CD4-positive, alpha-beta T cell treated with Interleukin-17A for 1 hour (primary cell): ENCODE measurements around the gene ARHGEF39.
"Not testable (repeated sequence)": the region's sequence is repeated elsewhere in the genome, so short reads cannot be mapped to it uniquely, and the experiment has no call there.

Experiments
- DNase-seq: peaks from one replicate; pipeline ENCODE4 v3.0.0-alpha.2; 2020

Gene ARHGEF39

DNA sequence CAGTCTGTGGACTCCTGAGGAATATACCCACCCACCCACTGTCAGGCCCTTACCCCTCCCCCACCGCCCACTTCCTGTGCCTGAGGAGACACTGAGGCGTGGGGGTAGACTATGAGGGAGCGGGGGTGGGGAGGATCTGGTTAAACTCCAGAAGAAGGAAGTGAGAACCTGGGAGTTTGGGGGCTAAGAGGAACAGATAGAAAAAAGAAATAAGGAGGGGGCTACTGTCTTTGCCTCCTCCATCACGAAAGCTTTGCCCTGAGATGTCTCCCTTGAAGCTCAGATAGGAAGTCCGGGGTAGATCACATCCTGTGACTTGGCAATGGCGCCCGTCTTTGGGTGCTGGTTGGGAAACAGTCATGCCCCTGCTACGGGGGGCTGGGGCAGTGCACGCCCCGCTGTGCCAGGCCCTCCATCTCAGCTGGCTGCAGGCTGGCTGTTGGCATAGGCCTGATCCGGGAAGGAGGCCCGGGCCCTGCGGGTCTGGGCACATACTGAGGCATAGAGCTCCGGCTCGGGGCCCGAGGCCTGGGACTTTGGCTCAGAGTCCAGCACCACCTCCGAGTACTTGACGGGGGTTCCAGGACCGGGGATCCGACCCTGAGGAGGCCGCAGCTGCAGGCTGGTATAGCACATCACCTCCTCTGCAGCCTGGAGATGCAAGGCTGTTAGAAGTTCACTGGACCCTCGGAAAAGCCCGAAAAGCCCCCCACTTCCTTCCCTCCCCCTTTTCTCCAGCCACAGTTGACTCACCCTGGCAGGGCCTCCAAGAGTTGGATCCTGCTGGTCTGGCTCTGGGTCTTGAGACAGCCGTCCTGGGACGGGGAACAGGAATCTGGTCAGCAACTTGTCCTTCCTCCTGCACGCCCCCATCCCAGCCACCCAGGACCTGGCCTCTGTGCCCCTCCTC, 15.3 kb downstream of the ARHGEF39 start:
- peak; percentile 53 for DNase-seq

DNA sequence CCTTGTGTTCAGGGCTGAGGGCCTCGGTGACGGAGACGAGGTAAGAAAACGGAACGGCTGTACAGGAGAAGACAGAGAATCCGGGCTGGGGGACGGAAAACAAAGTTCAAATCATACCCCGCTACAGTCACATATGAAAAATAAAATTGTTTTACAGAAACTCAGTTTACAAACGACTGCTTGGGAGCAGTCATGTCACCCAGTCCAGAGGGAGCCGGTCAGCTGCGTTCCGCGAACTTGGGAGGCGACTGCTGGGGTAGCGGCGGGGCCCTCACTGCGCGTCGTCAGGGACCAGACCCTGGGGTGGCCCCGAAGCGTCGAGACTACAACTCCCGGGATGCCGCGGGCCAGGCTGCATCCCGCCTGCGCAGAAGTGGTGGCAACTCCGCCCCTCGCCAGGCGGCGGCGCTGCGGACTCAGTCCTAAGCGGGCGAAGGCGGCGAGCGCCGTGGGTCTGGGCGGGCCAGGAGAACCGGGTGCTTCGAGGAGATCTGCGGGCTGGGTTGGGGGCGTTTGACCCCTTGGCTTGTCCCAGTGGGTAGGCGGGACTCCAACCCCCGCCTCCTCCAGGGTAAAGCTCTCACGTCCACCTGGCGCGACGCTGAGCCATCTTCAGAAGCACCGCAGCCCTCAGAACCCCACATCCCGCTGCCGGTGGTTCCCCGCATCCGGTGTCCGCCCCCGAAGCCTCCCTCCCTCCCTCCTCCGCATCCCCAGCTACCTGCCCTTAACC, 18.3 kb downstream of the ARHGEF39 start:
- DNase-seq, result peak; percentile 91

DNA sequence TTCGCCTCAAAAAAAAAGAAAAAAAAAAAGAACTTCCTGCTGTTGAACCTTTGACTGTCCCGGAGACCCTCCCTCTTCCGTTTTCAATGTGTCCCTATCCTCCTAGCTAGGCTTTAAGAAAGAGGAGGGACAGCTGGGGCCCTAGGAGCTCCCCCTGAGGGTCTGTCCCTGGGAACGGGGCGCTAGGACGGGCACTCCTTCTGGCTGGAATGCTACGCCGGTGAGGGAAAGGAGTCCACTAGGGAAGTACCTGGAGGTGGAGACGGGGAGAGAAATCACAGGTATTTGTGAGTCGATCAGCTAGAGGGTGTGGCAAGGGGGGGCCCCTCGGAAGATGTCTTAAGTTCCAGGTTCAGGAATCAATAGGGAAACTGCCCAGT, 18.9 kb downstream of the ARHGEF39 start:
- no peak for DNase-seq

DNA sequence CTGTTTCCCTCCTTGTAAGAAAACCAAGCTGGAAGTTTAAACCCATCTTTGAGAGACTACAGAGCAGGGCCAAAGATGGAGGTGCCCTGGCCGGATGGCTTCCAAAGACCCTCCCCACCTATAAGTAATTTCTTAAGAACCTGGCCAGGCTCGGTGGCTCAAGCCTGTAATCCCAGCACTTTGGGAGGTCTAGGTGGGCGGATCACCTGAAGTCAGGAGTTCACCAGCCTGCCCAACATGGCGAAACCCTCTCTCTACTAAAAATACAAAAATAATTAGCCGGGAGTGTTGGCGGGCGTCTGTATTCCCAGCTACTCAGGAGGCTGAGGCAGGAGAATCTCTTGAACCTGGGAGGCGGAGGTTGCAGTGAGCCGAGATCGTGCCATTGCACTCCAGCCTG, 19.3 kb downstream of the ARHGEF39 start:
- DNase-seq, result not testable (repeated sequence)

DNA sequence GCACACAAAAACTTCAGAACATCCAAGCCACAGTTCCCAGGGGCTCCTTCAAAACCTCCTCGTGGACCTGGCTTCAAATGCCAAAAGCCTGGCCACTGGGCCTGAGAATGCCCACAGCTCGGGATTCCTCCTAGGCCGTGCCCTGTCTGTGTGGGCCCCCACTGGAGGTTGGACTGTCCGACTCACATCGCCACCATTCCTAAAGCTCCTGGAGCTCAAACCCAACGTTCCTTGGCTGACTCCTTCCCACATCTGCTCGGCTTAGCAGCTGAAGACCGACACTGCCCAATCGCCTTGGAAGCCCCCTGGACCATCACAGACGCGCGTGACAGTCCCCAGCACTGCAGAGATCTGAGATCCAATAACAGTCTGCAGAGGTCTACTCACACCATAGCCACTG, 21.9 kb downstream of the ARHGEF39 start:
- DNase-seq, result no peak

DNA sequence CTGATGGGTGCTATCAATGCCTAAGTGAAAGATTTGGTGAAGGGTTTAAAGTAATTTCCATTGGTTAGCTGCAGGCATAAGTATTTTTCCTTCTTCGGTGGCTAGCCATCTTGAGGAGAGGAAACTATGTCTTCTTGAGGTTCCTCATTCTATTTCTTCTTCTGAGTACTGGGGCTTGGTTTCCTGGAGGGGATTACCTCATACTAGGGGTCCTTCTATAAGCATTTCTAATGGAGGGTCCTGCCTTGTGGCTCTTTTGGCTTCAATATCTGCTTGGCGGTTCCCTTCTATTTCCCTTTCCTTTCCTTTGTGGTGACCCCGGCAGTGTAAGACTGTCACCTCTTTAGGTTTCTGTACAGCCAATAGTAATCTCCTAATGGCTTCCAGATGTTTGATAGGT, 23.5 kb downstream of the ARHGEF39 start:
- not testable (repeated sequence) for DNase-seq

DNA sequence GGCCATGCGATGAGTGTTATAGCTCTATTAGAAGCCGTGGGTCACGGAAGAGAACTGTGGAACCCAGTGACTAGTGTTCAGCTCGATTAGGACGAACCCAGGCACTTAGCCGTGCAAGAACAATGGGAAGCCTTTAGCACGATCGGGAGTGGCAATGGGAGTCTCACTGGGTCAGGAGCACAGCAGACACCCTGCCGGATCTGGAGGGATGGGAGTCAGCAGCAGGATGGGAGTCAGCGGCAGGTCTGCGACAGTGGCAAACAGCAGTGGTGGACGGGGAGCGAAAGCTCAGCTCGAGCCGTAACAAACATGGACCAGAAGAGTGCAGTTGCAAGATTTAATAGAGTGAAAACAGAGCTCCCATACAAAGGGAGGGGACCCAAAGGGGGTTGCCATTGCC, 24.6 kb downstream of the ARHGEF39 start:
- not testable (repeated sequence) for DNase-seq

DNA sequence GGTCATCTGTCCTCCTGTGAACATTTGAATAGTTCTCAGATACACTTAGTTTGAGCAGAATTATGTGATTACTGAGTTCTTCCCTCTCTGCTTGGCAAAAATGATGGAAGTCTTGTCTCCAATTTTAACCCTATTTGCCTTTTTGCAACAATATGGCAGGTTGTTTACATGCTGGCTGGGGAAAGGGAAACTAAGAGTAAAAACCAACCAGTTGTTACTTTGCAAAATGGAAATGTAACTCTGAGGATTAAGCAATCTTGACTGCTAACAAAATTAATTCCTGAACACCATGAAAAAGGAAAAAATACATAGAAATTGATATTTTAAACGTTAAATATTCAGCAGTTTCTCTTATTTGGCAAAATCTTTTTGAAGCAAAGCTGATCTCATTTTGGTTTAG, 25.4 kb downstream of the ARHGEF39 start:
- DNase-seq, result no peak

DNA sequence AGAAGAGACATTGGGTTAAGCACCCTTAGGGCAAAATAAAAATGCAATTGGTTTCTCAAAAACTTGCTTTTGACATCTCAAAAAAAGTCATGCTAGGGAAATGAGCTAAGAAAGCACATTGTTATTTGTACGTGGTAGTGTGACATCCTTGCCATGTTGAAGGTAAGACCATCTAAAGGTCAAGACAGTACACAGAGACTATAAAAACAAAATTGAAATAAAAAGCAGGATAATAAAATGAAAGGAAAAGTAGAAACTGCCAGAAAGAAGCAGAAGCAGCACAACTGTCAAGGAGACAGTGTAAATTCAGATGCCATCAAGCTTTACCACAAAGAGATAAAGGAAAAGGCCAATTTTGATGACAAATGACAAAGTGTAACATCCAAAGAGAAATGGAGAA, 25.8 kb downstream of the ARHGEF39 start:
- DNase-seq, result not testable (repeated sequence)

DNA sequence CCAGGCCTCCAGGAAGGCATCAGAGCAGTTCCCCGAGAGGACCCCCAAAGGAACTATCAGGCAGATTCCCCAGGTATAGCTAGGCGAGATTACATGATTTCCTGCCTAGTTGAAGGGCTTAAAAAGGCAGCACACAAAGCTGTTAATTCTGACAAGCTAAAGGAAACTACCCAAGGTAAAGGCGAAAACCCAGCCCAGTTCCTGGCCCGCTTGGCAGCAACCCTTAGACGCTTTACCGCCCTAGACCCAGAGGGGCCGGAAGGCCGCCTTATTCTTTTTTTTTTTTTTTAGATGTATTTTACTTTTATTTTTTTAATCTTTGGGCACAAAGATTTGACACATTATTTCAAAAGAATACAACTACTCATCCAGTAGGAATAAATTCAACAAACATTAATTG, 26.2 kb downstream of the ARHGEF39 start:
- peak; percentile 66 for DNase-seq

DNA sequence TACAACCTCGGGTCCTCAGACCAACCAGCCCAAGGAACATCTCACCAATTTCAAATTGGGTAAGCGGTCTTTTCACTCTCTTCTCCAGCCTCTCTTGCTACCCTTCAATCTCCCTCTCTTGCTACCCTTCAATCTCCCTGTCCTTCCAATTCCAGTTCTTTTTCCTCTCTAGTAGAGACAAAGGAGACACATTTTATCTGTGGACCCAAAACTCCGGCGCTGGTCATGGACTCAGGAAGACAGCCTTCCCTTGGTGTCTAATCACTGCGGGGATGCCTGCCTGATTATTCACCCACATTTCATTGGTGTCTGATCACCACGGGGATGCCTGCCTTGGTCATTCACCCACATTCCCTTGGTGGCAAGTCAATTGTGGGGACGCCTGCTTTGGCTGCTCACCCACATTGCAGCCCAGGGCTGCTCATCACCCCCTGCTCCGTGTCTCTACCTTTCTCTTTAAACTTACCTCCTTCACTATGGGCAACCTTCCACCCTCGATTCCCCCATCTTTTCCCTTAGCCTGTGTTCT, 27.5 kb downstream of the ARHGEF39 start:
- not testable (repeated sequence) for DNase-seq

DNA sequence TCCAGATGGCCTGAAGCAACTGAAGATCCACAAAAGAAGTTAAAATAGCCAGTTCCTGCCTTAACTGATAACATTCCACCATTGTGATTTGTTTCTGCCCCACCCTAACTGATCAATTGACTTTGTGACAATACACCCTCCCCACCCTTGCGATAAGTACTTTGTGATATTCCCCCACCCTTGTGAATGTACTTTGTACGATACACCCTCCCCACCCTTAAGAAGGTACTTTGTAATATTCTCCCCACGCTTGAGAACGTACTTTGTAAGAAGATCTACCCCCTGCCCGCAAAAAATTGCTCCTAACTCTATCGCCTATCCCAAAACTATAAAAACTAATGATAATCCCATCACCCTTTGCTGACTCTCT, 28.1 kb downstream of the ARHGEF39 start:
- not testable (repeated sequence) for DNase-seq

DNA sequence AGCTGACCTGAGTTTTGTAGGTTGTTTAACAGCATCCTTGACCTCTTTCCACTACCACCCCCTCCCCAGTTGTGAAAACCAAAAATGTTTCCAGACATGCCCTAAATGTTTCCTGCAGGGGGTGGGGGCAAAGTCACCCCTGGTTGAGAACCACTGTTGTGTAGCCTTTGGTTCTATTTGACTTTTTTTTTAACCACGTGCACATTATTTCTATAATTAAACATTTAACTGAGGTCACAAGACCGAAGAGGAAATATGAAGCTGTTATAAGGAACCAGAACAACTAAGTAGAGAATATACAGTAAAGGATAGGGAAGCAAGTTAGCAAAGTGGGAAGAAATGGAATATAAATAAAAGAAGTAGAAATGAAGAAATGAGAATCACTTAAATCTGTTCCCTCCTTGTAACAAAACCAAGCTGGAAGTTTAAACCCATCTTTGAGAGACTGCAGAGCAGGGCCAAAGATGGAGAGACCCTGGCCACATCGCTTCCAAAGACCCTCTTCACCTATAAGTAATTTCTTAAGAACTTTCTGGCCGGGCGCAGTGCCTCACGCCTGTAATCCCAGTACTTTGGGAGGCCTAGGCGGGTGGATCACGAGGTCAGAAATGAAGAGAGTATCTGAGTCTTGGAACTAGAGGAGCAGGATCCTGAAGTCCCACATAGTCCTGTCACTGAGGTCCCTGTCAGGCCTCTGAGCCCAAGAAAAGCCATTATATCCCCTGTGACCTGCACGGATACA, 28.7 kb downstream of the ARHGEF39 start:
- DNase-seq, result no peak

DNA sequence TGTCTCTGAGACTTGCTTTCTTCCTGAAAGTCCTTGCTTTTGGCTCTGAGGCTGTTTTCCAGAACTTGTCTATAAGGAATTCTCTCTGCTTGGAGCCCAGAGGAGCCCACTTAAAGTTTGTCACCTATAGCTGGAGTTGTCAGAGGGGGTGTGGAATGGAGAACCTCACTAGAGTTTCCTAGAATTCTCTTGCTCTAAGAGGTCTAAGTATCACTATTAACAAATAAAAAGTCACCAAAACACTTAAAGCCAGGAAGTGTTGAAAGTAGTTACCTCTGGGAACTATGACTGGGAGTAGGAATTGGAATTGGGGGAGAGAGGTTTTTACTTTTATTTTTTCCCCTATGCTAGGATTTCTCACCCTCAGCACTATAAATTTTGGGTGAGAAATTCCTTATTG, 29.3 kb downstream of the ARHGEF39 start:
- DNase-seq, result no peak

DNA sequence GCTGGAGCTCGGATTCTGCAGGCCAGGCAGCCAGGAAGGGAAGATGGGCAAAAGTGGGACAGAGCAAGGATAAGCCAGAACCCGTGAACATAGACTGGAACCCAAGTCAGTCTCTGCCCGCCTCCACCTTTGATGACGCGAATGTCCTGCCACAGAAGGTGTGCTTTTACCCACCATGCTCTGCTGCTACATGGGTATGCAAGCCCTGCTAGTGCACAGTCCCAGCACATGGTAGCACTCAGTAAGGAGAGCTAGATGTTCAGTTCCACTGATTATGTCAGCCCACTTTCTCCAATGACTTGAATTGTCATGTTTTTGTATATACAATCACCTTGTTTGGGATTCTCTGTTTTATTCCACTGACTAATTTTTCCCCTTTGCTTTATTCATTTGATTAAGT, 35.4 kb downstream of the ARHGEF39 start:
- no peak for DNase-seq

DNA sequence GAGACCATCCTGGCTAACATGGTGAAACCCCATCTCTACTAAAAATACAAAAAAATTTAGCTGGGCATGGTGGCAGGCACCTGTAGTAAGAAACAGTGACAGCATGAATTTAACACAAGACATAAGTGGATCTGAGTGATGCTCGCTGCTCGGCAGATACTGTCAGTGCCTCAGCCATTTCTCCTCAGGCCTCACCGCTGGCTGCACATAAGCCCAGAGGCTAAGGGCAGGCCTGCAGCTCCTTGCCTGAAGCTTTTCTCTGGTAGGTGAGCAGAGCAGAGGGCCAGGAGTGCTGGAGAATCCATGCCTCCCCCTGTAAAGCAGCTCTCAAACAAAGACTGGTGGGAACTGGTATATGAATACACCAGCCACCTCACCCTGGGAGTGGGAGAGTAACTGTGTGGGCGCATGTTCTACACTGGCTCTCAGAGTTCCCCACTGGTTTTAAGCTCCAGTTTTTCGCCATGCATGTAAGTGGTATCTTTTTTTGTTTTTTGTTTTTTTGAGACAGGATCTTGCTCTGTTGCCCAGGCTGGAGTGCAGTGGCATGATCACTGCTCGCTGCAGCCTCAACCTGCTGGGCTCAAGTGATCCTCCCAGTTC, 36.5 kb downstream of the ARHGEF39 start:
- no peak for DNase-seq

DNA sequence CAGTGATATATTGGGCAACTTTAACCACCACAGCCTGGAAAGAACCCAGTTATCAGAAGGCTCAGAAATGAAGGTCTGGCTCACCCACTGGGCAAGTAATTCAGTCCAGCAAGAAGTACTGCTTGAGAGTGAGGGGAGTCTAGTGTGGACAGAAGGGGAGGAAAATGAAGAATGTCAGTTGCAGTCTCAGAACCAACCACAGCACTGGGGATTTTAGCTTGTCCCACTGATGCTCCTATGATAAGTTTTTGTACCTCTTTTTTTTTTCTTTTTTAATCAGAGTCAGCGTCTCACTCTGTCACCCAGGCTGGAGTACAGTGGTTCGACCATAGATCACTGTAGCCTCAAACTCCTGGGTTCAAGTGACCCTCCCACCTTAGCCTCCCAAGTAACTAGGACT, 37.4 kb downstream of the ARHGEF39 start:
- DNase-seq, result no peak

DNA sequence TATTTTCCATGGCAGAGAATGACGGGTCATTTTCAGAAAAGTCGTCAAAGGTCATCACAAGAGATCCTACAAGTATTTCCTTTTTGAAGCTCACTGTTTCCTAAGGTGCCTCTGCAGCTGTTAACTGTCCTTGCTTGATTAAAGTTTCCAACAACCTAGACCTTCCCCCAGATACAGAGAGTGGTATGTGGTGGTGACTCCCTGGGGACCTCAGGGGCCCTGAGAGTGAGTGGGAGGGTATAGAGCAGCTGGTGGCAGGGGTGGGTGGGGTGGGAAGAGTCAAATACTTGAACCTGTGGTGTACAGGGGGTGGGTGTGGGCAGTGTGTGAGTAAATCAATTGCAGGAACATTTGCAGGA, 45.2 kb downstream of the ARHGEF39 start:
- no peak for DNase-seq

DNA sequence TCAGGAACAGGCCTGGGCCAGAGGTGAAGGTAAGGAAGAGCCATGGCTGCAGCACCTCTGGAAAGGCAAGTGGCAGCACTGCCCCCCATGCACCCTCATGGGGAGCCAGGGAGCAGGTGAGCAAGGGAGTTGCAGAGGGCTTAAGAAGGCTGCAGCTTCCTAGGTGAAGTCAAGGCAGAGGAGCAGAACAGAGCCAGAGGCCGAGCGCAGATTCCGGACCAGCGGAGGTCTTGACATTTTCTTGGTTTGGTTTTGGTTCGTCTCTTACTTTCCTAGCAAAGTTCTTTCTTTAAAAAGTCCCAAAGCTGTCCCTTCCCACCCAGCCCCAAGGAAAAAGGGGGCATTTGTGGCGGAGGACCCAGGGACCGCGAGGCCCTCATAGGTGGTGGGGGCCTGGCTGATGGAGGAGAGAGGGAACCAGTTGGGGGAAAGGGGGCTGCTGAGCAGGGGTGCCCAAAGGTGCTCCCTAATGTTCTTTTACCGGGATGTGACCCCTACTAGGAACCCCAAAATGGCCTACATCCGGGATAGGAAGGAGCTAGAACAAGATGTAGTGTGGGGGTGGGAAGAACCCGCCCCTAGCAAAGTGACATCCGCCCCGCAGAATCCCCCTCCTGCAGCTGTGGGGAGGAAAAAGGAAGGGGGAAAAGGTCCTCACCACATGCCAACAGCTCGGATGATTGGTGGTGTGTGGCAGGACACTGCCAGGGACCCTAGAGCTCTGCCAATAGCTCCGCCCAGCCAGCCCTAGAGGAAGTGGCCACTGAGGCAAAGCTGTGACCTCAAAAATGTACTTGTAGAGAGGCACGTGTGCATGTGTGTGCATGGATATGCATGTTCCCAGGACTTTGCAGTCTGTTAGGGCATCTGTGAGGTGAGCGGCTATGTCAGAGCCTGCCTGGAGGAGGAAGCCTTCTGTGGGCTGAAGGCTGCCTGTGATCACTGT, 45.9 kb downstream of the ARHGEF39 start:
- peak; percentile 71 for DNase-seq

DNA sequence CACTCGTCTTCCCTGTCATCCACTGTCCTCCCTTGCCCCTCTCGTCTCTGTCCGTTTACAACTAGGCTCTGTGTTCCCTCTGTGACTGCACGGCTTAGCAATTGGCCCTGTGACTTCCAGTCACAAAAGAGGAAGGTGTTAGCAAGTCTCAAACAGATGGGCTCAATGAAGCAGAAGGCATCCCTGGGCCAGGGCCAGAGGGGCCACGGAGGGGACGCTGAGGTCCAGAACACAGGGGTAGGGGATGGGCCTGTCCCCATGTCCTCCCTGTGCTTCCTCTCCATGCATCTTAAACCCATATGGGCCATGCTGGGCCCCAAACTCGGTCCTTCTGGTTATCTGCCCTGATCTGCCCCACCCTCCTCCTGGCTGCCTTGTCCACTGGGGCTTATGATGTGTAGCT, 46.7 kb downstream of the ARHGEF39 start, which contains the start of gene CD72:
TSS of gene CD72 (minus strand) at position 89 of the 403 bp plus-strand sequence. CDS start 110 bp downstream, outside the sequence.
- DNase-seq, result no peak

DNA sequence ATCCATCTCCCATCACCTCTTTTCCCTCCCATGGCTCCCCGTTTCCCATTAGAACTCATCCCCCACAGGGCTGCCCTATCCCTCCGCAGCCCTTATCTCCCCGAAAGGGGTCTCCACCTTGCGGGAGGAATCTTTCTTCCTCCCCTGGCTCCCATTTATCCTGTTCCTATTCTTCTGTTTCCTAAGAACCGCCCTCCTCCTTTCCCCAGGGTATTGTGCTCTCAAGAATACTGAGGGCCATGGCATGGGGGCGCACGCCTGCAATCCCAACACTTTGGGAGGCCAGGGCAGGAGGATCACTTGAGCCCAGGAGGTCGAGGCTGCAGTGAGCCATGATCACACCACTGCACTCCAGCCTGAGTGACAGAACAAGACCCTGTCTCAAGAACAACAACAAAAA, 47.4 kb downstream of the ARHGEF39 start:
- DNase-seq, result no peak
